Muscle layer of duodenum (tissue), 2 donors: ENCODE data around the gene ZNF536.

Source experiments
- H3K27ac ChIP-seq: one replicate; pipeline ENCODE4 v1.7.0; 2013; ENCODE audit warnings: mild to moderate bottlenecking, low read length
- H3K27me3 ChIP-seq: one replicate; pipeline ENCODE4 v1.7.0; 2013; ENCODE audit warnings: low read depth, mild to moderate bottlenecking, control low read depth, low read length
- H3K36me3 ChIP-seq, 2 donors: one replicate each; pipeline ENCODE4 v1.7.0; 2013; ENCODE audit warnings: low read length in 2 of 2, control low read depth in 1 of 2, mild to moderate bottlenecking in 1 of 2; ENCODE audit not compliant: insufficient read depth in 2 of 2, control insufficient read depth in 1 of 2
- H3K4me1 ChIP-seq, 2 donors: one replicate each; pipeline ENCODE4 v1.7.0; 2013; ENCODE audit warnings: low read length in 2 of 2, mild to moderate bottlenecking in 2 of 2, control low read depth in 1 of 2, moderate library complexity in 1 of 2; ENCODE audit not compliant: insufficient read depth in 2 of 2, control insufficient read depth in 1 of 2
- H3K4me3 ChIP-seq, 2 donors: one replicate each; pipeline ENCODE4 v1.7.0; 2013; ENCODE audit warnings: low read length in 2 of 2, low read depth in 1 of 2, mild to moderate bottlenecking in 1 of 2
- H3K9me3 ChIP-seq, 2 donors: one replicate each; pipeline ENCODE4 v1.7.0; 2013; ENCODE audit warnings: low read length in 2 of 2, control low read depth in 1 of 2, mild to moderate bottlenecking in 1 of 2; ENCODE audit not compliant: control insufficient read depth in 1 of 2
- donor health status: healthy.

ZNF536 gene

GRCh38 chr19:30606114-30607050 lies 234.2 kb downstream of the ZNF536 start:
- H3K36me3 ChIP-seq, result no peaks in the 10 kb centered on the region
- H3K27ac ChIP-seq, result no peak overlapping the region
- H3K27me3 ChIP-seq, result no peaks in the 10 kb centered on the region
- no peaks in the 10 kb centered on the region for H3K9me3 ChIP-seq
- H3K4me1 ChIP-seq, result no peaks in the 10 kb centered on the region
- H3K4me3 ChIP-seq, result no peak overlapping the region
